Thyroid gland (tissue), 4 donors: Measurements from ENCODE around the gene HS6ST3. TPM values are rescaled to one million over a fixed set of nuclear protein-coding genes. Genes with fewer than 3 reads are reported as not detected.

ENCODE experiments used
- DNase-seq, 2 donors: peaks; one replicate each; pipeline ENCODE4 v3.0.0-alpha.2; 2019
- H3K27ac ChIP-seq, 3 donors: fragments of 200-600 bp; sonication (generic); 1 replicate in 2 of 3; 2 replicates in 1 of 3; pipeline ENCODE4 v1.5.1; 2016 to 2019; ENCODE audit warnings: mild to moderate bottlenecking in 1 of 3, moderate library complexity in 1 of 3
- H3K27me3 ChIP-seq: fragments of 200-600 bp; sonication (generic); one replicate; pipeline ENCODE4 v1.5.1; 2019
- H3K36me3 ChIP-seq, 2 donors: fragments of 200-600 bp; sonication (generic); one replicate each; pipeline ENCODE4 v1.5.1; 2016 to 2019
- H3K4me1 ChIP-seq, 2 donors: fragments of 200-600 bp; sonication (generic); one replicate each; pipeline ENCODE4 v1.5.1; 2017 to 2019
- H3K4me3 ChIP-seq, 3 donors: fragments of 200-600 bp; sonication (generic); replicated peaks in 1 of 3; 1 replicate in 2 of 3; 2 replicates in 1 of 3; pipeline ENCODE4 v1.5.1; 2016; ENCODE audit warnings: mild to moderate bottlenecking in 1 of 3
- H3K9me3 ChIP-seq: fragments of 200-600 bp; sonication (generic); one replicate; pipeline ENCODE4 v1.5.1; 2017
- CTCF ChIP-seq, 6 experiments: fragments of 200-600 bp in 3 of 6; fragments of 450-650 bp in 3 of 6; sonication (generic) in 3 of 6; IDR thresholded peaks; one replicate each; pipeline ENCODE4 v1.5.1; 2016 to 2019; ENCODE audit warnings: antibody characterized with exemption in 6 of 6, mild to moderate bottlenecking in 2 of 6, inconsistent platforms in 1 of 6, moderate library complexity in 1 of 6
- POLR2A ChIP-seq, 2 donors: fragments of 450-650 bp; IDR thresholded peaks; one replicate each; pipeline ENCODE4 v1.6.1; 2017; ENCODE audit warnings: antibody characterized with exemption in 2 of 2, mild to moderate bottlenecking in 2 of 2, moderate library complexity in 1 of 2
- WGBS, 2 donors: methylation state at CpG; one replicate each; pipeline ENCODE4 v1.1.5; 2017; 5-methylcytosine and 5-hydroxymethylcytosine counted together
- intact Hi-C: fragments of 100-400 bp; cut with DNase I; formaldehyde crosslinking; loops from one replicate; pipeline ENCODE4 v1.15.1; 2023
- total RNA-seq, 4 donors: library from RNA; depleted of rRNA; stranded (reverse); fragments of >200 nt; gene quantifications; one replicate each; pipeline ENCODE4 v1.2.3, GENCODE V29; 2016

HS6ST3 gene
- total RNA-seq, 4 donors from 2014 or later: 2.0 to 5.8 (median 5.0) TPM

- no peaks in the 10 kb centered on the region for H3K36me3 ChIP-seq
- H3K9me3 ChIP-seq: no peaks in the 10 kb centered on the region
- TF ChIP-seq POLR2A (IDR thresholded peaks at IDR 0.05) (no peak), CTCF (IDR thresholded peaks at IDR 0.05) (no peak)
- H3K4me1 ChIP-seq: no peaks in the 10 kb centered on the region
- H3K27ac ChIP-seq: no peak overlapping the region
- DNase-seq: no peak
- no peak overlapping the region for H3K4me3 ChIP-seq
- H3K27me3 ChIP-seq: no peaks in the 10 kb centered on the region
- WGBS, 2 donors: 96 to 98% methylated on average over 1 of the region's 1 CpG
- intact Hi-C loops: no loop called here
These were observed 195.8 kb downstream of the HS6ST3 start for GRCh38 chr13:96285729-96286128.

GRCh38 chr13:96294930-96295881 lies 205.3 kb downstream of the HS6ST3 start:
- no peak for TF ChIP-seq CTCF (IDR thresholded peaks at IDR 0.05)
- TF ChIP-seq POLR2A (IDR thresholded peaks at IDR 0.05): no peak
- Histone ChIP-seq H3K4me3 (no peak overlapping the region), H3K36me3 (no peaks in the 10 kb centered on the region), H3K4me1 (no peaks in the 10 kb centered on the region), H3K9me3 (no peaks in the 10 kb centered on the region), H3K27ac (no peak overlapping the region), H3K27me3 (no peaks in the 10 kb centered on the region)
- intact Hi-C loops: no loop called here
- DNase-seq: no peak
- WGBS, 2 donors: 61 to 73% methylated on average over 7 of the region's 7 CpGs

GRCh38 chr13:96297360-96297759 lies 207.5 kb downstream of the HS6ST3 start:
- Histone ChIP-seq H3K9me3 (no peaks in the 10 kb centered on the region), H3K4me3 (no peak overlapping the region), H3K4me1 (no peaks in the 10 kb centered on the region), H3K27me3 (no peaks in the 10 kb centered on the region), H3K27ac (no peak overlapping the region), H3K36me3 (no peaks in the 10 kb centered on the region)
- intact Hi-C loops: no loop called here
- DNase-seq: no peak
- no peak for TF ChIP-seq CTCF (IDR thresholded peaks at IDR 0.05)
- TF ChIP-seq POLR2A (IDR thresholded peaks at IDR 0.05): no peak
- 75 to 78% methylated on average over 3 of the region's 3 CpGs for WGBS, 2 donors

GRCh38 chr13:96299235-96299634 lies 209.3 kb downstream of the HS6ST3 start:
- Histone ChIP-seq H3K9me3 (no peaks in the 10 kb centered on the region), H3K27ac (no peak overlapping the region), H3K27me3 (no peaks in the 10 kb centered on the region), H3K4me3 (no peak overlapping the region), H3K36me3 (no peaks in the 10 kb centered on the region), H3K4me1 (no peaks in the 10 kb centered on the region)
- 77 to 93% methylated on average over 4 of the region's 4 CpGs for WGBS, 2 donors
- DNase-seq: no peak
- intact Hi-C loops: no loop called here
- TF ChIP-seq POLR2A (IDR thresholded peaks at IDR 0.05): no peak
- TF ChIP-seq CTCF (IDR thresholded peaks at IDR 0.05): no peak

GRCh38 chr13:96308568-96308967 lies 218.7 kb downstream of the HS6ST3 start:
- Histone ChIP-seq H3K27me3 (no peaks in the 10 kb centered on the region), H3K36me3 (no peaks in the 10 kb centered on the region), H3K4me3 (no peak overlapping the region), H3K27ac (no peak overlapping the region), H3K4me1 (no peaks in the 10 kb centered on the region), H3K9me3 (no peaks in the 10 kb centered on the region)
- TF ChIP-seq POLR2A (IDR thresholded peaks at IDR 0.05) (no peak), CTCF (IDR thresholded peaks at IDR 0.05) (no peak)
- WGBS, 2 donors: 79 to 86% methylated on average over 3 of the region's 3 CpGs
- intact Hi-C loops: no loop called here
- no peak for DNase-seq
